NB4 (cell line): Measurements from ENCODE around the gene AIFM3.
"Not testable (repeated sequence)": the region's sequence is repeated elsewhere in the genome, so short reads cannot be mapped to it uniquely, and the experiment has no call there.

Experiments
- CTCF ChIP-seq: IDR thresholded peaks from one replicate; pipeline ENCODE4 v1.5.1; 2012; ENCODE audit warnings: low read depth, low read length
- POLR2A ChIP-seq: IDR thresholded peaks from 2 replicates; pipeline ENCODE4 v1.6.1; 2011; ENCODE audit warnings: mild to moderate bottlenecking; ENCODE audit not compliant: insufficient read length; ENCODE audit errors: extremely low read depth
- TF ChIP-seq, protein P1 (sequence below): IDR thresholded peaks from 2 replicates; pipeline ENCODE4 v1.6.1; 2011; ENCODE audit warnings: low read depth, low read length

- TF ChIP-seq CTCF, POLR2A: not testable (repeated sequence)
- TF ChIP-seq, protein P1, sequence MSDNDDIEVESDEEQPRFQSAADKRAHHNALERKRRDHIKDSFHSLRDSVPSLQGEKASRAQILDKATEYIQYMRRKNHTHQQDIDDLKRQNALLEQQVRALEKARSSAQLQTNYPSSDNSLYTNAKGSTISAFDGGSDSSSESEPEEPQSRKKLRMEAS = not testable (repeated sequence)
Observed at GRCh38 chr22:21009208-21009607, 42.2 kb downstream of the AIFM3 start.
